Stimulated activated CD8-positive, alpha-beta memory T cell treated with anti-CD3 and anti-CD28 coated beads, Interleukin-12 subunit alpha, Interleukin-12 subunit beta, amount 100 ng/mL, for 24 hours (primary cell): ENCODE results near the gene COPZ1.
"Not testable (repeated sequence)": the region's sequence is repeated elsewhere in the genome, so short reads cannot be mapped to it uniquely, and the experiment has no call there.

Experiments used
- DNase-seq: peaks from one replicate; pipeline ENCODE4 v3.0.0-alpha.2; 2020; ENCODE audit errors: extremely low read depth

Gene COPZ1

DNA sequence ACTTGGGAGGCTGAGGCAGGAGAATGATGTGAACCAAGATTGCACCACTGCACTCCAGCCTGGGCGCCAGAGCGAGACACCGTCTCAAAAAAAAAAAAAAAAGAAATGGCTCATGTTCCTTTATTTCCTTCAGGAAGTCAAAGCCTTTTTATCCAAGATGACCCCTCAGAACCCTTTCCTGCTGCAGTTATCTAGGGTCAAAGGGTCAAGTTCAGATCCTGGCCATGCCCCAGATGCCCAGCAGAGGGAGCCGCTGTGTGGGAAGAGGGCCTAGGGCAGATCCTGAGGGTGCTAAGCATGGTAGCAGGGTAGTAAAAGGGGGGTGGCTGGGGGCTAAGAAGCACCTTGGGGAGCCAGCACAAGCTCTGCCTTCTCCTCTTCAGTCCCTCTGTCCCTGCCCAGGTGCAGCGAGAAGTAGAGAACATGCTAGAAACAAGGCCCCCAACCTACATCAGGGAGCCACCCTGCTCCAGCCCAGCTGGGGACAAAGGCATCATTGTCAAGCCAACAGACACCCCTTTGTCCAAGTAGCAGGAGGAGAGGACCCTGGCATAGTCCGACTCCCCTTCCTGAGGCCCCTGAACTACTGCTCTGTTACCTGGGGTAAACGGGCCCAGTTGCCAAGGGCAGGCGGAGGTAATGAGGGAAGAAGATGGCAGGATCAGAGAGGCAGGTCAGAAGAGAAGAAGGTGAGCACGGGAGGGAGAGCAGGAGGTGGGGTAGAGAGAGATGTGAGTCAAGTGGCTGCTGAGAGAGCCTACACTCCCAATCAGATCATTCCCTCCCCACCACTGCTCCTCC, 30.6 kb upstream of the COPZ1 start:
- no peak for DNase-seq

DNA sequence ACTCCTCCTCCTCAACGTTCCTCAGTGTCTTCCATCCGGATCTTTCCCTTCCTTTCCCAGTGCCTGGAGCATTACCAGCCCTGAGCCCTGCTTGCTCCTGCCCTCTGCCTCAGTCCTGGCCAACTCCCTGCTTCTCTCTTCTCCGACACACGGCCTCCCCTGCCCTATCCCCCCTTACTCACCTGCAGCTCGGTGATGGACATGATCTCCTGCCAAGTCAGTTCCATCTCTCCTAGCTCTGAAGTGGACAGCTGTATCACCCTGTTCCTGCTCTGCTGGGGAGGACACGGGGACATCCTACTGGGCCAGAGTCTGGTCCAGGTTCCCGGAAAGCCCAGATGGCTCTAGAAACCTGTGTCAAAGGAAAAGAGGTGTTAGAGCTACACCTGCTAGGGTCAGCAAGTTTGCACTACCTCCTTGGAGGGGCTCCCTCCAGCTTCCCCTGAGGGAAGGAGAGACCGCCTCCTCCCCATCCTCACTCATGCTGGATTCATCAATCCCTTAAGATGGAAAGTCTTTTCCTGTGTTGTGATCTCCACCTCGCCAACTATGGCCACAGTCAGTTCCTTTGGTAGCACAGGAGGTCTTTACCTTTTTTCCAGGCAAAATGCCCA, 29.9 kb upstream of the COPZ1 start:
- no peak for DNase-seq

DNA sequence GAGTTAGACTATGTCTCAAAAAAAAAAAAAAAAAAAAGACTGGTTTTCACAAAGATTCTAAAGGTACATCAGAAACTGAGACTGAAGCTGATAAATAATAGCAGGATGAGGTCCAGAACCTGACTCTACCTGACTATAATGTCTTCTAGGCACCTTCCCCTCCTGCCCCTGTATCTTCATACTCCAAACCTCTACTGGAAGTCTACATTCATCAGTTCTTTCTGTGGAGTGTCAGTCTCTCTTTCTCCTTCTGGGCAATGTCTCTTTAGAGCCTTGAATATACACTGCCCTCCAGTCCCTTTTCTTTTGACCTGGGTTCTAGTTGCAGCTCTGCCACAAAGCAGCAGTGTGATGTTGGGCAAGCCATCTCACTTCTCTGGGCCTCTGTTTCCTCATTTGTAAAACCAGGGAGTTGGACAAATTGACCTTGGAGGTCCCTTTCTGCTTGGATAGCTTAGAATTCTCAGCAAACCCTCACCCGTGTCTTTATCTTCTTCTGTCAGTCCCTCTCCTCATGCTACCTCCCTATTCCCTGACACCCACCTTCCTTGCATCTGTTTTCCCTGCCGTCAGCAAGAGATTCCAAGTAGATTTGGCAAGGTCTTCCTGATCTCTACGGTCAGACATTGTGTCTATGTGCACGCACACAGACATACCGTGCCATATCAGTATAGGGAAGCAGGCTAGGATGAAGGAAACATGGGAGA, 28.4 kb upstream of the COPZ1 start:
- no peak for DNase-seq

DNA sequence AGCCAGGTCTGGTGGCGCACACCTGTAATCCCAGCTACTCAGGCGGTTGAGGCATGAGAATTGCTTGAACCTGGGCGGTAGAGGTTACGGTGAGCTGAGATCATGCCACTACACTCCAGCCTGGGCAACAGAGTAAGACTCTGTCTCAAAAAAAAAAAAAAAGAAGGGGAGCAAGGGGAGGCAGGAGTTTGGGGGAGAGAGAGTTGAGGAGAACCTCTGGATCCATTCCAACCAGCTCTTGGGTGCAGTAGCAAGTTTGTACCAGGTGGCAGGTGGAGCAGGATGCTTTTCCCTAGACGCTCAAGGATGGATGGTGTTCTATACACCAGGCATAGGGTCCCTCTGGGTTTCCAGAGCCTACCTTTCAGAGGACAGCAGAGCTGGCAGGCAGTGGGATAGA, 26.0 kb upstream of the COPZ1 start:
- DNase-seq: no peak

DNA sequence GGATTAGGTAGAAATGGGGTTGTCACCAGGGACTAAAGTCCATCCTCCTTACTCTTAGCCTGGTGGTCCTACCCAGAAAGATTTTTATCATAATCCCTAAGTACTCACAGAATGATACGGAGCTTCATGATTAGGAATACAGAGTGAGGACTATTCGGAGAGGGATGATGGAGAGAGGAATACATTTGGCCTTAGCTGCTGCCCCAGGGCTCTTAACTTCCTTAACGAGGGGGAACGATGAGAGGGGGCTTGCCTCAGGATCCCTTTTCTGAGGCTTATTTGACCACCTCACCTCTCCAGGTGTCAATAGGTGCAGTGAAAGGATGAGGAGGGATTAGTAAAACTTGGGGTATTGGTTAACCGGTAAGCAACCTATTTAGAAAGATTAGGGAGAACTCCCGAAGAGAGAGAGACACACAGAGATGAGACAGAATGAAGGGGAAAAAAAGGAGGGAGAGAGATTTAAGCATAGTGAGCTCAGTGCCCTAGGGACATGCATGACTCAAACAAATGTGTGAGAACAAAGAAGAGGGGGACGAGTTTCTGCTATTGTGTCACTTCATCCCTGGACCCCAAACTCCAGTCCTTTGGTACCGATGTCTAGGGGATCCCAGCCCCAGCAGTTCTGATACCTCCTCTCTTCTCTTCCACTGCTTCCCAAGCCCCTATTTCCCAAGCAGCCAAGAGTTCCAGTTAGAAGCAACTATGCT, 25.3 kb upstream of the COPZ1 start:
- no peak for DNase-seq

DNA sequence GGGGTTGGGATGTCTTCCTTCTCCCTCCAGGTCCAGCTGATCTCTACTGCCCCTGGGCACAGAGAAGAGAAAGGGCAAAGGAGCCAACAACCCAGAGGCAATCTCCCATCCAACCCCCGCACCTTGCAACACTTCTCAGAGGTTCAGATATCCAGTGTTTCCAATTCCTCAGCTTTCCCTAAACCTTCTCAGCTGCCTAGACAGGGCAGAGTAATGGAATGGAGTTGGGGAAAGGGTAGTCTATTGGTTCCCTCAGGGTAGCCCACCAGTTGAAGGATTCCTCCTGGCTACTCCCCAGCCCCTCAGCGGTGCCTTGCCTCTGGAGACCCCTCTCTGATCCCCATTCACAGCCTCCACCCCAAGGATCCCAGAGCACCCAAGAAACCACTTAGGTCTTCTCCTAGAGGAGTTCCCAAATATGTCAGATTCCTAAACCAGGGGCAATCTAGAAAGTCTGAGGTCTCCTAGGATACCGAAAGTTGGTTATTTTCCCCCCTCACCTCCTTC, 24.7 kb upstream of the COPZ1 start:
- DNase-seq: no peak

DNA sequence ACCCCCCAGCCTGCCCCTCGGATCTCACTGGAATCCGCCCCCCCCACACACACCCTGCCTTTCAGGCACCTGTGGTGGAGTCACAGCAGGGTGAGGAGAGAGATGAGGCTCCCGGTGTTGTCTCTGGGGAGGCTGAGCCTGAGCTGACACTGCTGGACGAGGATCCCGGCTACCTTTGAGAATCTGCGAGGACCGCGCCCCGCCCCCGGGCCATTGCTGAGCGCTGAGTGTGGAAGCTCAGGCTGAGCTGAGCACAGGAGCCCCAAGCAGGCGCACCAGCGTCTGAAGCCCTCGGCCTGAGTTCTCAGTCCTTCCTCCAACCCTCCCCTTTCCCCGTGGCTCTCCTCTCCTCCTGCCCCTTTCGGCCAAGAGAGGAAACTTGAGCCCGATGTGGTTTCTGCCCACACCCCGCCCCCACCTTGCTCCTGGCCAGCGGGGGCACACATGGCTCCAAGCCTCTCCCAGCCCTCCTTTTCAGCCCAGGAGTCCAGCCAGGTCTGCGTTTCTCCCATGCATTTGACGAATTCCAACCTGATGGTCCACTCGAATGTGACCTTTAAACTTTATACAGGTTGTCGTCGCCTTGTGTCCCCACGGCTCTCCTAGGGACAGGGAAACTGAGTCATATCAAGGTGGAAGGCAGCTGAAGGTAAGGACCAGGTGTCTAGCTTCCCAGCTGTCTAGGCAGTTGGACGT, 24.1 kb upstream of the COPZ1 start, which contains the start of gene NFE2:
Gene NFE2 (minus strand): TSS at position 284 of the 696 bp plus-strand sequence. CDS start 5,767 bp downstream, outside the sequence.
- no peak for DNase-seq

DNA sequence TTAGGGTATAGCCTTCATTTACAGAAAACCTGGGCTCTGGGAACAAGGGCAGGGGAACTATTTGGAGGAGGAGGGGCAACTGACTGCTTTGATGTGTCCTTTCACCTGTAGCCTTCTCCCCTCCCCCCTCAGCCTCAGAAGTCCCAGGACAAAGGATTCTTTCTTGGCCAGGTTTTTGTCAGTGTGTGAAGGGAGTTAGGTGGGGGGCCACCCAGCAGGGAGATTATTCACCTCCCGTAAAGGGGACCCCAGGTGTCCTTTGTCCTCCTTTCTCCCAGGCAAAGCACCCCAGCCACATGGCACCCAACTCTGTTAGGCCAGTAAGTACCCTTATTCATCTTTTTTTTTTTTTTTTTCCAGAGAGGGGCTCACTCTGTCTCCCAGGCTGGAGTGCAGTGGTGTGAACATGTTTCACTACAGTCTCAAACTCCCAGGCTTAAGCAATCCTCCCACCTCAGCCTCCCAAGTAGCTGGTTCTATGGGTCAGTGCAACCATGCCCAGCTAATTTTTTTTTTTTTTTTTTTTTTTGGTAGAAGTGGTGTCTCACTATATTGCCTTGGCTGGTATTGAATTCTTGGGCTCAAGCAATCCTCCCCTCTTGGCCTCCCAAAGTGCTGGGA, 23.4 kb upstream of the COPZ1 start:
- DNase-seq: no peak

DNA sequence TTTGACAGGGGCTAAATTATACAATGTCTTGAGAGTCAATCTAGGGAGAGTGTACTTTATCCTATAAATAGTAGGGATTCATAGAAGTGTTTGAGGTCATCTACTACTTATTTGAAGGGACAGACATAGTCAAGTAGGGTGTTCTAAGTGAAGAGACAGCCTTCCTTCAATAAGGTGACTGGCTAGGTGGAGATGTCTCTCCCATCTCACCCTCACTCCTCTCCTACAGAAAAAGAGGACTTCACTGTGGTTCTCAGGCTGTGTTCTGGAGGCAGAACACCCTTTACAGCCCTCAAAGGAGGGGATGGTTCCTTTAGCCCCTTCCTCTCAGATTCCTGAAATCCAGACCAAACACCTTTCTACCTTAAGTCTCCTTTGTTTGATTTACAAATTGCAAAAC, 21.3 kb upstream of the COPZ1 start:
- no peak for DNase-seq

DNA sequence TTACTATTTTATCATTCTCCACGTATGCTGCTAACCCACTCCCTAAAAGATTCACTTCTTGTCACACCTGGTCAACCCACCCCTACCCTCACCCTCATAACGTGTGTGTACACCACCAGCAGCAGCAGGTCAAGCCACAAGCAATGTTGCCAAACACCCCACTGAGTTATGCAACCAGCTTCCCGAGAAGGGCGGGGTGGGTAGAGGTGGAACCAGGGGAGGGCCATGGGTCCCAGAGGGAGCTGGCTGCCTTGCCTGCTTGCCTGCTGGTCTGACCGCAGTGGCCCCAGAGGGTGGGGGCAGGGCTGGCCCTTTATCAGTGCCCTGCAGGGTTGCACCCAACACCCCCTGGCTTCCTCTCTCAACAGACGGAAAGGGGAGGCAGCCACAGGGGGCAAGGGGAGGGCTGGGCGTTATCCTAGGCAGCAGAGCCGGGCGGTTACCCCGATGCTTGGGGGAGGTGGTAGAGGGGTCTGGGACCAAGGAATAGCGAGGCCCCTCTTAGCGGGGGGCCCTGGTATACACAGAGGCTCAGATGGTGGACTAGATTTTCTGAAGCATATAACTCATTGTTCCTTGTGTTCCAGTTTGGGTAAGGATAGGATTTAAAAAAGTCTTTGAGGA, 20.6 kb upstream of the COPZ1 start:
- no peak for DNase-seq

DNA sequence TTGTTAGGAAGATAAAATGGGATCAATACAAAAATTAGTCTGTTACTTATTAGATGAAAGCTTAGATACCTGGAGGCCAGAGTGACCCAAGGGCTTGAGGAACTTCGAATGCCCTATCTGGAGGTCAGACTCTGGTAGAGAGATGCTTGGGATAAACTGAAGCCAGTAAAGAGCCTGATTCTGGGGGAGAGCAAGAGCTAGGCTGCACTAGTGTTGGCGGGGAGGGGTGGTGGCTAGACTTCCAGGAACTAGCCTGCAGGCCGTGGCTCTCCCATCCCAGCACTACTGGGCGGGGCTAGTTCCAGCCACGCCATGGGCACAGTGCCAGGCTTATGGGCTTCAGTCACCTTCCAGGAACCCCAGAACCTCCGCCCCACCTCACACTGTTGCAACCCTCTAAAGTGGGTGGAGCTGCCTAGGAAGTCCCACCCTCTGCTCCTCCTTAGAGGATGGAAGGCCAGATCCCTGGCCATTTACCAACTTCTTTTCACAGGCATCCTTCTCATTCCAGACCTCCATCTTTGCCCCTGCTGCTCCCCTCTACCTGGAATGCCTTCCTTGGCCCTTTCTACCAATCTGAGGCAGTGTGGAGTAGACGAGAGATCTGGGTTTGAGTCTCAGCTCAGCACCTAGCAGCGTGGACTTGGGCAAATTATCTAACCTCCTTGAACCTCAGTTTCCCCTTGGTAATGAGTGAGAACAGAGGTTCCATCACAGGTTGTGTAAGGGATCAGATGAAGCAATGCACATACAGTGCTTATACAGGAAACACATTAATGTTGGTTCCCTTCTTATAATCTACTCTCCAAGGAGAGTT, 17.8 kb upstream of the COPZ1 start:
- DNase-seq: no peak

DNA sequence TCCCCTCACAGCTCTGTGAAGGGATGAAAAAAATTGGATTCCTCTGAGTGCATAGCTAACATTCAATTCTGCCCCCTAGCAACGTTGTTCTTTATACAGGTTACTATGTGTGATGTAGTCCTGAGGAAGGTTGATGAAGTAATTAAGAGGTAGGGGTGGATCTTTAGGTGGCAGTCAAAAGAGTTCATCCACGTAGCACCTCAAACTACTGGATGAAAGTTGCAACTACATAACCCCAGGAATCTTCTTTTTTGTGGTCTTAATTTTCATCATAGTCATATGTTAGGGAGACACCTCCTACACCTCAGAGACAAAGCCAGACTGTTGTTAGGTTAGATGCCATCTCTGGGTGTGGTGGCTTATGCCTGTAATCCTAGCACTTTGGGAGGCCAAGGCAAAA, 13.9 kb upstream of the COPZ1 start:
- DNase-seq: no peak

DNA sequence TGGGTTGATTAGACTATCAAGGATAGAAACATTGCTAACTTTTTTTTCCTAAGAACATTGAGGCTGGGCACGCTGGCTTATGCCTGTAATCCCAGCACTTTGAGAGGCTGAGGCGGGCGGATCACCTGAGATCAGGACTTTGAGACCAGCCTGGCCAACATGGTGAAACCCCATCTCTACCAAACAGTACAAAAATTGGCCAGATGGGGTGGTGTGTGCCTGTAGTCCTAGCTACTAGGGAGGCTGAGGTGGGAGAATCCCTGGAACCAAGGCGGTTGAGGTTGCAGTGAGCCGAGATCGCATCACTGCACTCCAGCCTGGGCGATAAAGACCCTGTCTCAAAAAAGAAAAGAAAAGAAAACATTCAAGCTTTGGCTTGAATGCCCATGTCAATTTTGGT, 12.6 kb upstream of the COPZ1 start:
- not testable (repeated sequence) for DNase-seq

DNA sequence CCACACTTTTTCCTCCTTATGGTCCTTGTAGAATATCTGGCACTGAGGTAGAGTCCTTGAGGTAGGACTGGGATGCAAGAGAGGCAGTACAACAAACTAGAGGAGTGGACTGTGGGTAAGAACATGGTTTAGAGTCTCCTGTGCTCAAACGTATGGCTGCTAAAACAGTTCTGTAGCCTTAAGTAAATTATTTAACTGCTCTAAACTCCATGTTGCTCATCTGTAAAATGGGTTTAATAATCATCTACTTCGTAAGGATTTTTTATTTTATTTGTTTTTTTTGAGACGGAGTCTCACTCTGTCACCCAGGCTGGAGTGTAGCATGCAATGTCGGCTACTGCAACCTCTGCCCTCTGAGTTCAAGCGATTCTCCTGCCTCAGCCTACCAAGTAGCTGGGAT, 3.6 kb upstream of the COPZ1 start:
- no peak for DNase-seq

DNA sequence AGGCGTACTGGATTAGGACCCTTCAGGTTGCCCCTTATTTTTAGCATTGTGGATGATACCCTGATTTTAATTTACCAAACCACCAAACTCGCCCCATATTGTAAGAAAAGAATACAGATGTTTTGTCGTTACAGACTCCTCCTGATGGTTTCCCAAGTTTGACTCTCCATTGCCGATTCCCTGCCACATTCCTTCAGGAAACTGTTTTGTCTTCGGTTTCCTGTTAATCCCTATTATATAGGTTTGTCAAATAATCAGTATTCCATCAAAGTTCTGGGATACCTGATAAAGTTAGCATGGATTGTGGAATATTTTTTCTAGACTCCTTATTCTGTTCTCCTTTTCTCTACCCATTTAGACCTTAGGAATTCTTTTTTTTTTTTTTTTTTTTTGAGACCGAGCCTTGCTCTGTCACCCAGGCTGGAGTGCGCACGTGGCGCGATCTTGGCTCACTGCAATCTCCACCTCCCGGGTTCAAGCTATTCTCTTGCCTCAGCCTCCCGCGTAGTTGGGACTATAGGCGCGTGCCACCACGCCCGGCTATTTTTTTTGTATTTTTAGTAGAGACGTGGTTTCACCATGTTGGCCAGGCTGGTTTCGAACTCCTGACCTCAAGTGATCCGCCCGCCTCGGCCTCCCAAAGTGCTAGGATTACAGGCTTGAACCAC, 645 bp downstream of the COPZ1 start:
- not testable (repeated sequence) for DNase-seq

DNA sequence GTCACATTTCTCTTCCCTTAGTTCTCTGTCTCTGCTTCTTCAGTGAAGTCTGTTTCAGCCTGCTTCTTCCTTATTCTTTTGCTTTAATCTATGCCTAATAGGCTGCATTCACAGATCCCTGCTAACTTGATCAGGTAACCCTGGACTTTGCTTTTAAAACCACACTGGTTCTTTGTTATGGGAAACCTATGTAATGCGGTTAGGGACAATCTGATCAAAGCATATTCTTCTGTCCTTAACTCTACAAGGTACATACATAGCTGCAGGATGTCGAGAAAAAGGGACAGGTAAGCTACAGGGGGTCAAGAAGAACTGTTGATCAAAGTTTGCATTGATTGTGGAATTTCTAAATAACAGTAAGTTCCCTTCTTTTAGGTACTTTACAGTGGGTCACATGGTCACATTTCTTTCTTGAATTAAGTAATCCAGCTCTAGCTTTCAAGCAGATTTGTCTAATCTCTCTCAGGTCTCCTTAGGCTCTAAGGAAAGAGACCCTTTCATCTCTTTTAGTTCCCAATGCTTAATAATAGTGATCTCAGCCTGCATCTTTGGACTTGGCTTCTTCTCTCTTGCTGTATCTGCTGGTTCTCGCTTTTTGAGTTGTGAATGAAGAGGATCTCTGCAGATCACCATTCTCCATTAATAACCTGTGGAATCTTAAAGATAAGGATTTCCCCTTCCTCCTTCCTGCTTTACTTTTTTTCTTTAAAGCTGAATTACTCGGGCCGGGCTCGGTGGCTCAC, 3.8 kb downstream of the COPZ1 start:
- DNase-seq: no peak

DNA sequence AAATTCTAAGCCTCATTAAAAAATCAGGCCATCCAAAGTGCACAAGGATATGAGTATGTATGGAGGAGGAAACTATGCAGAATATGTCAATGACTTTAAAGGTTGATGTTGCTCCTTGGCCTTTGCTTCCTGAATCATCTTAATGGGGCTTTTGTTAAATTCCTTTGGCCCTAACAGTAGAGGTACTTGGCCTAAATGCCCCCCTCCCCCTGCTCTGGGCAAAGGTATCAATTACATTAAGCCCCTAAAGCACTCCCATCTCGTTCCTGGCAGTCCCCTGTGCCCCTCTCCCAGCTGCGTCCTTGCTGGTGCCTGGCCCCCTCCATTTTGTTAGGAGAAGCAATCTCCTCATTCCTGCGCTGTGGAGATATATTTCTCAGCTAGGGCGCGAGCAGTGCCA, 4.8 kb downstream of the COPZ1 start:
- DNase-seq: no peak

DNA sequence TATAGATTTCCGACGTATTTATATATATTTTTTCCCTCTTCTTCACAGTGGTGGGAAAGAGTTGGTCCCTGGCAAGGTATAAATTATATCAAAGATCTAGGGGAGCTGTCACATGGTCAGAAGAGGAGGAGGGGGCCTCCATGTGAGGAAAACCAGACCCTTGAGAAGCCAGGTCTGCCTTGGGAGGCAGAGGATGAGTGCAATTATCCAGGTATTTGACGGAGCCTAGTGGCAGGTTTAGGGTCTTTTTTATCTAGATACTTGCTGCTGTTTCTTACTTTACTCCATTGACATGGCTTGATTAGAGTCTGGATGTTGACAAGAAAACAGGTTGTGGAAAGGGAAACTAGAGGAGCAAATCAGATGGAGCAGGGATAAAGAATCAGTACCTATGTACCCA, 5.5 kb downstream of the COPZ1 start:
- DNase-seq: no peak
